MM.1S (cell line): ENCODE data around the gene KAT14.

Experiments
- DNase-seq: peaks from one replicate; pipeline ENCODE4 v3.0.0-alpha.2; 2015
- H2AFZ ChIP-seq: fragments of 300-600 bp; sonication (generic); 2 replicates; pipeline ENCODE4 v1.6.0; 2016; ENCODE audit warnings: antibody characterized with exemption, low read length
- H3F3A ChIP-seq: fragments of 300-600 bp; sonication (generic); 2 replicates; pipeline ENCODE4 v1.6.1; 2016; ENCODE audit warnings: mild to moderate bottlenecking, antibody characterized with exemption, low read length, moderate library complexity, mixed read lengths; ENCODE audit not compliant: insufficient read depth
- H3K27ac ChIP-seq: fragments of 300-600 bp; sonication (generic); 2 replicates; pipeline ENCODE4 v1.5.1; 2016; ENCODE audit warnings: mild to moderate bottlenecking, low read length
- H3K27me3 ChIP-seq: fragments of 300-600 bp; sonication (generic); replicated peaks from 2 replicates; pipeline ENCODE4 v1.6.0; 2016; ENCODE audit warnings: low read length; ENCODE audit not compliant: insufficient read depth
- H3K36me3 ChIP-seq: fragments of 300-600 bp; sonication (generic); replicated peaks from 2 replicates; pipeline ENCODE4 v1.6.1; 2016; ENCODE audit warnings: mild to moderate bottlenecking, low read length, mixed read lengths; ENCODE audit not compliant: insufficient read depth
- H3K4me1 ChIP-seq: fragments of 300-600 bp; sonication (generic); 2 replicates; pipeline ENCODE4 v1.6.1; 2016; ENCODE audit warnings: low read length, mixed read lengths
- H3K4me2 ChIP-seq: fragments of 300-600 bp; sonication (generic); 2 replicates; pipeline ENCODE4 v1.6.0; 2016; ENCODE audit warnings: low read depth, low read length
- H3K4me3 ChIP-seq: fragments of 300-600 bp; sonication (generic); 2 replicates; pipeline ENCODE4 v1.5.1; 2016; ENCODE audit warnings: low read length, mixed read lengths
- H3K79me2 ChIP-seq: fragments of 300-600 bp; sonication (generic); 2 replicates; pipeline ENCODE4 v1.6.1; 2016; ENCODE audit warnings: mixed run types, low read length, mixed read lengths
- H3K9ac ChIP-seq: fragments of 300-600 bp; sonication (generic); 2 replicates; pipeline ENCODE4 v1.6.1; 2016; ENCODE audit warnings: low read length, mixed read lengths
- H3K9me2 ChIP-seq: fragments of 300-600 bp; sonication (generic); replicated peaks from 2 replicates; pipeline ENCODE4 v1.6.1; 2016; ENCODE audit warnings: mild to moderate bottlenecking, low read length, mixed read lengths; ENCODE audit not compliant: insufficient read depth
- H3K9me3 ChIP-seq: fragments of 300-600 bp; sonication (generic); replicated peaks from 2 replicates; pipeline ENCODE4 v1.6.1; 2016; ENCODE audit warnings: mild to moderate bottlenecking, low read length, mixed read lengths; ENCODE audit not compliant: insufficient read depth
- H4K20me1 ChIP-seq: fragments of 300-600 bp; sonication (generic); 2 replicates; pipeline ENCODE4 v1.6.1; 2016; ENCODE audit warnings: mild to moderate bottlenecking, low read length, moderate library complexity, mixed read lengths; ENCODE audit not compliant: insufficient read depth
- EZH2 ChIP-seq: fragments of 300-600 bp; sonication (generic); optimal IDR thresholded peaks from 2 replicates; pipeline ENCODE3; 2017; ENCODE audit warnings: low read depth, mild to moderate bottlenecking, antibody characterized with exemption, low read length, mixed read lengths
- EZH2phosphoT487 ChIP-seq: fragments of 300-600 bp; sonication (generic); IDR thresholded peaks from 2 replicates; pipeline ENCODE4 v1.6.1; 2018; ENCODE audit warnings: antibody characterized with exemption, low read length
- TF ChIP-seq, protein P1 (sequence below): fragments of 300-600 bp; sonication (generic); IDR thresholded peaks from 2 replicates; pipeline ENCODE4 v1.5.1; 2016; ENCODE audit warnings: antibody characterized with exemption, low read length, mixed read lengths

KAT14 gene

DNA sequence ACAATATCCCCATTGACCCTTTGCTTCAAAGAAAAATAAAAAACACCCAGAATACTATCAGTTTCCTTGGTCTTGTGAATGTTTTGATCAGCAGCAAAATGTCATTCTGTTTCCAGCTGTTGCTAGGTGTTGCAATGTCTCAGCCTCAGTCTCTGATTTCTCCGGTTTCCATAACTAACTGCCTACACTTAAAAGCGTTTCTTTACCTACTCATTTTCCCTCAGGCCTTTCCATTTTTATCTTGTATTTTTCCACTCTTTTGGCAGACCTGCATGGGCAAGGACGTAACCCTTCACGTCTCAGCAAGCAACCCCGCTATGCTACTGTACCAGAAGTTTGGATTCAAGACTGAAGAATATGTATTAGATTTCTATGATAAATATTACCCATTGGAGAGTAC, 49.4 kb downstream of the KAT14 start:
- no peaks in the 10 kb centered on the region for H4K20me1 ChIP-seq
- no peak overlapping the region for H2AFZ ChIP-seq
- TF ChIP-seq EZH2phosphoT487 (no peak), EZH2 (no peak)
- TF ChIP-seq, protein P1, sequence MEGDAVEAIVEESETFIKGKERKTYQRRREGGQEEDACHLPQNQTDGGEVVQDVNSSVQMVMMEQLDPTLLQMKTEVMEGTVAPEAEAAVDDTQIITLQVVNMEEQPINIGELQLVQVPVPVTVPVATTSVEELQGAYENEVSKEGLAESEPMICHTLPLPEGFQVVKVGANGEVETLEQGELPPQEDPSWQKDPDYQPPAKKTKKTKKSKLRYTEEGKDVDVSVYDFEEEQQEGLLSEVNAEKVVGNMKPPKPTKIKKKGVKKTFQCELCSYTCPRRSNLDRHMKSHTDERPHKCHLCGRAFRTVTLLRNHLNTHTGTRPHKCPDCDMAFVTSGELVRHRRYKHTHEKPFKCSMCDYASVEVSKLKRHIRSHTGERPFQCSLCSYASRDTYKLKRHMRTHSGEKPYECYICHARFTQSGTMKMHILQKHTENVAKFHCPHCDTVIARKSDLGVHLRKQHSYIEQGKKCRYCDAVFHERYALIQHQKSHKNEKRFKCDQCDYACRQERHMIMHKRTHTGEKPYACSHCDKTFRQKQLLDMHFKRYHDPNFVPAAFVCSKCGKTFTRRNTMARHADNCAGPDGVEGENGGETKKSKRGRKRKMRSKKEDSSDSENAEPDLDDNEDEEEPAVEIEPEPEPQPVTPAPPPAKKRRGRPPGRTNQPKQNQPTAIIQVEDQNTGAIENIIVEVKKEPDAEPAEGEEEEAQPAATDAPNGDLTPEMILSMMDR = no peak
- no peaks in the 10 kb centered on the region for H3F3A ChIP-seq
- no peaks in the 10 kb centered on the region for H3K9me2 ChIP-seq
- no peaks in the 10 kb centered on the region for H3K9me3 ChIP-seq
- no peak overlapping the region for H3K9ac ChIP-seq
- H3K27ac ChIP-seq = no peak overlapping the region
- no peak for DNase-seq
- 0 out of 2 replicates have a peak, but pooled peaks cover 3% of the 10 kb centered on the region for H3K36me3 ChIP-seq
- H3K27me3 ChIP-seq = no peaks in the 10 kb centered on the region
- H3K4me2 ChIP-seq = no peak overlapping the region
- H3K79me2 ChIP-seq = no peaks in the 10 kb centered on the region
- no peaks in the 10 kb centered on the region for H3K4me1 ChIP-seq
- no peak overlapping the region for H3K4me3 ChIP-seq

- TF ChIP-seq, protein P1 = no peak
- TF ChIP-seq EZH2 (no peak), EZH2phosphoT487 (no peak)
- 0 out of 2 replicates have a peak, but pooled peaks cover 3% of the 10 kb centered on the region for H3K36me3 ChIP-seq
- H3K4me1 ChIP-seq = no peaks in the 10 kb centered on the region
- DNase-seq = no peak
- H3K4me3 ChIP-seq = no peak overlapping the region
- H3K9me2 ChIP-seq = no peaks in the 10 kb centered on the region
- no peaks in the 10 kb centered on the region for H3F3A ChIP-seq
- H2AFZ ChIP-seq = no peak overlapping the region
- H4K20me1 ChIP-seq = no peaks in the 10 kb centered on the region
- H3K27me3 ChIP-seq = no peaks in the 10 kb centered on the region
- H3K9ac ChIP-seq = no peak overlapping the region
- no peak overlapping the region for H3K4me2 ChIP-seq
- H3K27ac ChIP-seq = no peak overlapping the region
- H3K9me3 ChIP-seq = no peaks in the 10 kb centered on the region
- no peaks in the 10 kb centered on the region for H3K79me2 ChIP-seq
Observed at GRCh38 chr20:18188434-18188833, 50.8 kb downstream of the KAT14 start.

GRCh38 chr20:18190338-18191233, 52.9 kb downstream of the KAT14 start:
- Histone ChIP-seq H2AFZ (no peak overlapping the region), H3K79me2 (no peaks in the 10 kb centered on the region), H3K4me2 (no peak overlapping the region), H3K4me1 (no peaks in the 10 kb centered on the region), H3K4me3 (no peak overlapping the region), H3K9me3 (no peaks in the 10 kb centered on the region), H3K27me3 (no peaks in the 10 kb centered on the region), H3F3A (no peaks in the 10 kb centered on the region), H3K36me3 (no peaks in the 10 kb centered on the region), H3K9ac (no peak overlapping the region), H4K20me1 (no peaks in the 10 kb centered on the region), H3K27ac (no peak overlapping the region), H3K9me2 (no peaks in the 10 kb centered on the region)
- DNase-seq = no peak
- TF ChIP-seq EZH2 = no peak
- TF ChIP-seq EZH2phosphoT487 = no peak
- TF ChIP-seq, protein P1 = no peak
